ENCODE measurements around the gene SULT4A1. TPM values are rescaled to one million over a fixed set of nuclear protein-coding genes. Genes with fewer than 3 reads are reported as not detected.

SULT4A1 gene
- total and polyA plus RNA-seq, 2 of the 4 experiments (the other 2 are of a cell fraction): 1.1 to 5.2 TPM

DNA sequence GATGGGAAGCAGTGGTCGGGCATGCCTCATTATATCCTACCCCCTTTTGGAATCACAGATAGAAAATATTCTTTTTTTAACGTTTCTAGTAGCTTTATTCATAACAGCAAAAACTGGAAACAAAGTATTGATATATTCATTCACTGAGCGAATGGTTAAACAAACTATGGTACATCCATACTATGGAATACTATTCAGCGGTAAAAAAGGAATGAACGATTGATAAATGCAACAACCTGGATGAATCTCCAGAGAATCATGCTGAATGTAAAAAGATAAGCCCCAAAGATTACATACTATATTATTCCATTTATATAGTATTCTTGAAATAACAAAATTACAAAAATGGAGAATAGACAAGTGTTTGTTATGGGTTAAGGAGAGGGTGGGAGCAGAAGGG, 7.5 kb upstream of the SULT4A1 start:
- DNase-seq (no peak), ATAC-seq (ENCODE audit: low read depth) (no peak)
- Histone ChIP-seq H3K56ac (ENCODE audit: extremely low read depth, insufficient read depth, low read length) (no peak overlapping the region), H2AK9ac (replicated peaks; ENCODE audit: low read depth, low read length, poor library complexity) (no peak overlapping the region), H3K79me1 (ENCODE audit: low read depth in 1 of 2, low read length in 2 of 2) (no peaks in the 10 kb centered on the region), H4K5ac (ENCODE audit: low read depth, low read length) (no peak overlapping the region), H2BK120ac (ENCODE audit: low read depth, low read length) (no peak overlapping the region), H3K9ac (ENCODE audit: low read depth, low read length) (no peak overlapping the region), H3K23ac (ENCODE audit: low read depth, low read length) (no peak overlapping the region), H2BK5ac (ENCODE audit: low read depth, low read length, poor library complexity, severe bottlenecking) (no peak overlapping the region), H4K20me1 (ENCODE audit: insufficient read depth, low read length) (no peaks in the 10 kb centered on the region), H4K8ac (ENCODE audit: low read depth in 2 of 2, low read length in 2 of 2) (no peak overlapping the region), H2AK5ac (ENCODE audit: low read depth, low read length) (no peak overlapping the region), H3K36me3 (ENCODE audit: control insufficient read depth, insufficient read depth, low read length) (no peaks in the 10 kb centered on the region), H3K4me2 (ENCODE audit: low read depth, low read length) (no peak overlapping the region), H3K27ac (ENCODE audit: insufficient read depth, low read length) (no peak overlapping the region), H3K9me1 (ENCODE audit: insufficient read depth, low read length) (no peaks in the 10 kb centered on the region), H3K18ac (ENCODE audit: low read depth, low read length) (no peak overlapping the region), H2BK20ac (ENCODE audit: low read depth, low read length) (no peak overlapping the region), H3K9me3 (ENCODE audit: control insufficient read depth, insufficient read depth, low read length) (no peaks in the 10 kb centered on the region), H3K14ac (replicated peaks; ENCODE audit: low read depth, low read length) (no peak overlapping the region), H3K27me3 (ENCODE audit: control insufficient read depth, insufficient read depth, low read length) (no peaks in the 10 kb centered on the region; the same call in 1 of the 2 replicates), H4K91ac (ENCODE audit: insufficient read depth, low read depth, low read length) (no peak overlapping the region), H3K4ac (ENCODE audit: low read depth, low read length) (no peak overlapping the region), H3K4me1 (ENCODE audit: control insufficient read depth, insufficient read depth, low read length) (no peaks in the 10 kb centered on the region), H2BK15ac (ENCODE audit: low read depth, low read length) (no peak overlapping the region), H2AFZ (replicated peaks; ENCODE audit: low read length, poor library complexity) (no peak overlapping the region), H3K4me3 (ENCODE audit: insufficient read depth, low read depth, low read length) (no peak overlapping the region)
- TF ChIP-seq NFE2L2 (IDR thresholded peaks at IDR 0.05; ENCODE audit: low read depth, low read length) (no peak), MAFK (IDR thresholded peaks at IDR 0.05; ENCODE audit: low read depth, low read length) (no peak), BHLHE40 (IDR thresholded peaks at IDR 0.05; ENCODE audit: low read depth, low read length) (no peak), RFX5 (IDR thresholded peaks at IDR 0.05; ENCODE audit: low read depth, low read length) (no peak), CEBPB (IDR thresholded peaks at IDR 0.05; ENCODE audit: low read depth, low read length) (no peak), RAD21 (IDR thresholded peaks at IDR 0.05; ENCODE audit: low read length) (no peak), CHD1 (IDR thresholded peaks at IDR 0.05; ENCODE audit: low read depth, low read length) (no peak), CTCF (conservative IDR thresholded peaks at IDR 0.05; ENCODE audit: low read depth, low read length) (no peak), ELK1 (IDR thresholded peaks at IDR 0.05; ENCODE audit: borderline replicate concordance, low read depth, low read length) (no peak), MAZ (IDR thresholded peaks at IDR 0.05; ENCODE audit: borderline replicate concordance, low read depth, low read length) (no peak), RCOR1 (IDR thresholded peaks at IDR 0.05; ENCODE audit: insufficient replicate concordance, low read length) (no peak), POLR2A (IDR thresholded peaks at IDR 0.05; ENCODE audit: low read depth, low read length) (no peak), FOS (IDR thresholded peaks at IDR 0.05; ENCODE audit: low read depth, low read length) (no peak)
- TF ChIP-seq, protein P1, sequence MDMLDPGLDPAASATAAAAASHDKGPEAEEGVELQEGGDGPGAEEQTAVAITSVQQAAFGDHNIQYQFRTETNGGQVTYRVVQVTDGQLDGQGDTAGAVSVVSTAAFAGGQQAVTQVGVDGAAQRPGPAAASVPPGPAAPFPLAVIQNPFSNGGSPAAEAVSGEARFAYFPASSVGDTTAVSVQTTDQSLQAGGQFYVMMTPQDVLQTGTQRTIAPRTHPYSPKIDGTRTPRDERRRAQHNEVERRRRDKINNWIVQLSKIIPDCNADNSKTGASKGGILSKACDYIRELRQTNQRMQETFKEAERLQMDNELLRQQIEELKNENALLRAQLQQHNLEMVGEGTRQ (IDR thresholded peaks at IDR 0.05; ENCODE audit: low read depth, low read length): no peak
- intact Hi-C loops (cut with micrococcal nuclease) (no loop called here), dilution Hi-C loops (cut with HindIII; ENCODE audit: low sequenced_read_pairs, unreplicated experiment) (no loop called here), in situ Hi-C loops (cut with MboI; ENCODE audit: low sequenced_read_pairs) (no loop called here)
- WGBS, 2 experiments (ENCODE audit: extremely low coverage in 2 of 2, insufficient read length in 1 of 2): no CpG with 5 or more reads among the region's 5 CpGs
- no TSS peak for BruUV-seq (replicated peaks)
- POLR2A ChIA-PET (ENCODE audit: unreplicated experiment): no interaction called here
- CTCF ChIA-PET: no interaction called here
